HG03342 (cell line): ENCODE results near the gene OSBPL2.

Experiments
- ATAC-seq: cut with Tn5 transposase; IDR thresholded peaks from one replicate; pipeline ENCODE4 v1.9.1; 2021; ENCODE audit warnings: mild to moderate bottlenecking, moderate library complexity; ENCODE audit not compliant: unreplicated experiment

The OSBPL2 gene

GRCh38 chr20:62308102-62308822 is 69.9 kb downstream of the OSBPL2 start:
- no peak for ATAC-seq

- ATAC-seq, result no peak
These were observed 71.0 kb downstream of the OSBPL2 start for GRCh38 chr20:62309198-62309944.

GRCh38 chr20:62309947-62310756 is 71.8 kb downstream of the OSBPL2 start:
- no peak for ATAC-seq

DNA sequence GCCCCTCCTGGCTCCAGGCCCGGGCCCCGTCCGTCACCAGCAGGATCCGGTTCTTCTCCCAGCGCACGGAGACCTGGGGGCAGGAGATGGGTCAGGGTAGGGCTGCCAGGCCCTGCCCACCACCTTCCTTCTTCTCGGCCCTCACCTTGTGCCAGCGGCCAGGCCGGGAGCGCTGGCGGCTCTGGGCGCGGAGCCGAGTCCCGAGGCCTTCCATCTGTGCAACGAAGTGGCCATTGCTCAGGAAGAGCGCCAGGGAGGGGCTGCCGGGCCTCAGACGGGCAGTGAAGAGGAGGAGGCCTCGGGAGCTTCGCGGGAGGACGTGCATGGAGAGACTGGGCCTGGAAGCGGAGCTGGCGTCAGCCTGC is 72.4 kb downstream of the OSBPL2 start:
- no peak for ATAC-seq

DNA sequence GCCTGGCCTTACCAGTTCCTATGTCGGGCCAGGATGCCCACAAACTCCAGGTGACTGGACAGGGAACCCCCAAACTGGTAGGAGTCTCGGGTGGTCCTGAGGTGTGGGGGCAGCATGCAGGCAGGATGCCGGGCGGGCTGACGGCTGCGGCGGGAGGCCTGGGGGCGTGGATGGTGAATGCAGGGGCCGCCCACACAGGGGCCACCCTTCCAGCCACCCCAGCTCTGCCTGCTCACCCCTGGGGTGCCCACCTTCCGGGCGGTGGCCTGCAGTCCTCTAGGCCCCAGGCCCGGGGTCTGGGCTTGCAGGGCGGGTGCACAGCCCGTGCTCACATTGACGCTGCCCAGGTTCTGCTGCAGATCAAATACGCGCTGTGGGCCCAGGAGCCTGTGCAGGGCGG is 72.8 kb downstream of the OSBPL2 start:
- no peak for ATAC-seq

DNA sequence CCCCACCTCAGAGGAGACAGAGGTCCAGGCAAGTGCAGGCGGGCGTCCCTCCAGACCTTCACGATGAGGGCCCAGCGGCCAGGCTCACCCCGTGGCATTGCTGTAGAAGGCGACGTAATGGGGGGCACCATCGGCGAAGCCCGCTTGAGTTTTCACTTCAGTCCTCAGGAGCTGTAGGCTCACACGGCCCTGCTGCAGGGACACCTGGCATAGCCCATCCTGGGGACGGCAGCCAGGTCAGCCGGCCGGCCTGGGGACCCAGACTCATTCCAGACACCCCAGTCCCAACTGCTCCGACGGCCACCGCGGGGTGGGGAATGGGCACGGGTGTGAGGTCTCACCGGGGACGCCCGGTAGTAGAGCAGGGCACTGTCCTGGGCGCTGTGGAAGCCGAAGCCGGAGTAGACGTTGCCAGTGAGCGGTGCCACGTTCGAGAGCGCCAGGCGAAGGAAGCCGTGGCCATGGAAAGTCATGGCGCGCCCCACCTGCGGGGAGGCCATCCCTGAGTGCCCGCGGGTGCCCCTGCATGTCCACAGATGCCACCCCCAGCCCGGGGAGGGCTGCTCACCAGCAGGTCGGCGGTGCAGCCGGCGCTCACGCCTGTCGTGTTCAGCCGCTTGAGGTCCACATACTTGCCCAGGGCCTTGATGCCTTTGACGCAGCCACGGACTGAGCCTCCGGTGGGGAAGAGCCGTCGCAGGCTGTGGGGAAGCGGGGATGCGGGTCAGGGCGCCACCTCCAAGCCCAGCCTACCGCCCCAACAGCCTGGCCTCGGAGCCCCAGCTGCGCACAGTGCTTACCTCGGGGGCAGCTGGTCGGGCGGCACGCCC is 73.7 kb downstream of the OSBPL2 start:
- ATAC-seq, result no peak

DNA sequence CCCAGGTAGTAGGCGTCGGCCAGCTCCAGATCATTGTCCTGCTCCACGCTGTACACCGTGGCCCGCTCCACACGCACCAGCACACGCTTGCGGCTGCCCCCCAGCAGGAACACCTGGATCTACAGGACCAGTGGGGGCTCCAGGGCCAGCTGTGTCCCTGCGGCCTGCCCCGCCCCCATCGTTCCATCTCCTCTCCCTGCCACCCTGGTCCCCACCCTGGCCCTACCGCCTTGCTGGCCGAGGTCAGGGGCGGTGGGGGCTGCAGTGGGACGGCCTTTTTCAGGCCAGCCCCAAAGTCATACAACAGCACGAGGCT is 74.3 kb downstream of the OSBPL2 start:
- no peak for ATAC-seq

DNA sequence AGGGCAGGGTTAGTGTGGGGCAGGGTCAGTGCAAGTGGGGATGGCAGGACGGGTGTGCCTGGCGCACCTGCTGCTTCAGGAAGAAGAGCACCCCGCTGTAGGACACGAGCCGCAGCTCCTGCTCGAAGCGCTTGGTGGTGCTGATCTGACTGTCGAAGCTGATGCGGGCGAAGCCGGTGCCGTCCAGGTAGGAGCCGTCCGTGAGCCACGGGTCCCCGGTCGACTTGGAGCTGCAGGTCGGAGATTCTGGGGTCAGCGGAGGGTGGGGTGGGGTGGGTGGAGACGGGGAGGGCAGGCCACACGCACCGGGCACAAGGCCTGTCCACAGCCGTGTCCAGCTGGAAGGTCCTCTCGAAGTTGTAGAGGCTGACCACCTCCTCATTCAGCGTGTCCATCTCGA is 74.7 kb downstream of the OSBPL2 start:
- no peak for ATAC-seq

DNA sequence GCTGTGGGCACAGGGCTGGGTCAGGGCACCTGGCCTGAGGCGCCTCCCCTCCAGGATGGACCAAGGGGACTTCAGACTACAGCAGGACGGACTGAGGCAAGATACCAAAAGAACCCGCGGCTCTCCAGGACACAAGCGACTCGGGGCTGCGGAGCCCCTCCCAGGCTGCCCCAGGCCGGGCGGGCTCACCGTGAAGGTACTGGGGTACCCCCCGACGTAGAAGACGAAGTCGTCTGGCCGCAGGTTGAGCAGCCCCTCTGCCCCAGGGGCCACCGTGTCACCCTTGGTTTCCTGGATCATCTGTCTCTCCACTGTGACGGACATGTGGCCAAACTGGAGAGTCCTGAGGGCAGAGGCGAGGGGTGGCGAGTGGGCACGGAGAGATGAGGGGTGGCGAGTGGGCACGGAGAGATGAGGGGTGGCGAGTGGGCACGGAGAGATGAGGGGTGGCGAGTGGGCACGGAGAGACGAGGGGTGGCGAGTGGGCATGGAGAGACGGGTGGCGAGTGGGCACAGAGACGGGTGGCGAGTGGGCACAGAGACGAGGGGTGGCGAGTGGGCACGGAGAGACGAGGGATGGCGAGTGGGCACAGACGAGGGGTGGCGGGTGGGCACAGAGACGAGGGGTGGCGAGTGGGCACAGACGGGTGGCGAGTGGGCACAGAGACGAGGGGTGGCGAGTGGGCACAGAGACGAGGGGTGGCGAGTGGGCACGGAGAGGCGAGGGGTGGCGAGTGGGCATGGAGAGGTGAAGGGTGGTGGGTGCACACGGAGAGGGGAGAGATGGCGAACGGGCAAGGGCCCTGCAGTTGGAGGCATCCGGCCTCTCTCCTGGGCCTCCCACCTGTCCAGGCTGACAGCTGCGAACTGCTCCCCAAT is 75.4 kb downstream of the OSBPL2 start:
- no peak for ATAC-seq

DNA sequence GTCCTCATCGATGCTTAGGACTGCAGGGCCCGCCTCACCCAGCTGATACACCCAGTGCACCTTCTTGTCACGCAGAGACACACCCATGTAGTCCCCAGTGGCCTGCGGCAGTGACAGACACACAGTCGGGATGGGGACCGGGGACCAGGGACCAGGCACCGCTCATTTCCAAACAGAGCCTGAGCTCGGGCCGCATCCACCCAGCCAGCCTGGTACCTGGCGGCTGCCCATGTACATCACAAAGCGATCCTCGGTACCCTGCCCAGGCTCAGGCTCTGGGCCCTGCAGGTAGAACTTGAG is 76.0 kb downstream of the OSBPL2 start:
- no peak for ATAC-seq

GRCh38 chr20:62314711-62315302 is 76.5 kb downstream of the OSBPL2 start:
- no peak for ATAC-seq

- no peak for ATAC-seq
These were observed 77.5 kb downstream of the OSBPL2 start for GRCh38 chr20:62315773-62316172.

DNA sequence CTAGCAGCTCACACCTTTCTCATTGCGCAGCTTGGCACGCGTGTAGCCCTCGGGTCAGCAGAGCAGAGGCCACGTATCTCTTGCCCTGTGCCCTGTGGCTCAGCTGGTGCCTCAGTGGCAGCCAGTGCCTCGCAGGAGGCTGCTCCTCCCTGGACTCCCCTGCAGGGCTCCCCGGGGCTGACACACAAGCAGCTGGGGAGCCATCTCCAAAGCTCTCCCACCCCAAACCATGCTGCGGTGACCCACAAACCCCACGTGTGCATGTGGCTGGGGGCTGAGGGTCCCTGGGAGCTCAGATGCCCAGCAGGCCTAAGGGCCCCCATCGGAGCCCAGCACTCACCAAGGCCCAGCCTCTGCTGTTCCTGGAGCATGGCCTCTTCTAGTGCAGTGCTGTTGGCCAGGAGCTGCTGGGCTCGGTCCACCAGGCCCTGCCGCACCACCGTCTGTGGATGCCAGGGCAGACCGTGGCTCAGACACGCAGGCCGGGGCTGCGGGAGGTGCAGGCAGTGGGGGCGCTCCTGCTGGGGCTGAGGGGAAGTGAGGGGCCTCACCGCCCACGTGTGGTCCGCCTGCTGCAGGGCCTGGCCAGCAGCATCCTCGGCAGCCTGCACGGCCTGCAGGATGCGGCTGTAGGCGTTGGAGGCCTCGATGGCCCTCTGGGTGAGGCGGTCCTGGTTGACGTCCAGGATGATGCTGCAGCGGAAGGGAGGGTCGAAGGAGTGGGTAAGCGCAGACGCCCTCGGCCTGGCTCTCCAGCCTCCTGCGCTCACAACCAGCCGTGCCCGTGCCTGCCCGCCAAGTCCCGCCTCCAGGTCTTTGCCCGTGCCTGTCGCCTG is 78.2 kb downstream of the OSBPL2 start:
- ATAC-seq, result no peak

GRCh38 chr20:62317167-62317655 is 78.9 kb downstream of the OSBPL2 start:
- no peak for ATAC-seq

DNA sequence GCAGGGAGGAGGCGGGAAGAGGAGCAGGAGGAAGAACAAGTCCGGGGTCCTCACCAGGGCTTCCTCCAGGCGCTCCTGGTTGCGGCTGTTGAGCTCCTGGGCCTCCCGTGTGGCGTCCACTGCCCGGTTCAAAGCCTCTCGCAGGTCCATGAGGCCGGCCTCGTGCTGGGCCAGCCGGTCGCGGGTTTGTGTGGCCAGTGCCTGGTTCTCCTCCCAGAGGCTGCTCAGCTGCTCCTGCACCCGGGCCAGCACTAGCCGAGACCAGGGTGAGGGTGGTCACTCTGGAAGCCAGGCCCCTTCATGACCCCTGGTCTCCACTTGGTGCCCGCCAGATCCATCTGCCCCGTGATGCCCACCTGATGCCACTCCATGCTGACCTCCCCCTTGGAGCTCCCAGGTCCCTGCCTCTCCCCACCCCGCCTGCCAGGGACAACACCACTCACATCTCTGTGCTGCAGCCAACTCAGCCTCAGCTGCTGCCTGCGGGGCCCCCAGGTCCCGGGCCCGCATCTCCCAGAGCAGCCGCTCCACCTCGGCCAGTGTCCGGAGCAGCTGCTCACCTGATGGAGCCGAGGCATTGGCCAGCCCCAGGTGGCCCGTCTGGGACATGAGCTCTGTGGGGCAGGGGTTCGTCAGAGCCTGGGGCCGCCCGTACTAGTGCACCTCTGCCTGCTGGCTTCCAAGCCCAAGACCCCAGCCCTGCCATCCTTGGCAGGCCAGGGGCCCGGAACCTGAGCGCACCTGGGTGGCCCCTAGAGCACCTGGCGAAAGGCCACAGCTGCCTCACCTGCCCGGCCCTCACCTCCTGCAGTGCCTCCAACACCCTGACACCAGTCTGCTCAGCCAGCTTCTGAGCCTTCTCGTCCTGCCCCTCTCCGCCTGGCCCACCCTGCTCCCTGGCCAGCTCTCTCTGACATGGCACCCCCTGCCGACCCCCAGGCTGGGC is 80.4 kb downstream of the OSBPL2 start:
- no peak for ATAC-seq

DNA sequence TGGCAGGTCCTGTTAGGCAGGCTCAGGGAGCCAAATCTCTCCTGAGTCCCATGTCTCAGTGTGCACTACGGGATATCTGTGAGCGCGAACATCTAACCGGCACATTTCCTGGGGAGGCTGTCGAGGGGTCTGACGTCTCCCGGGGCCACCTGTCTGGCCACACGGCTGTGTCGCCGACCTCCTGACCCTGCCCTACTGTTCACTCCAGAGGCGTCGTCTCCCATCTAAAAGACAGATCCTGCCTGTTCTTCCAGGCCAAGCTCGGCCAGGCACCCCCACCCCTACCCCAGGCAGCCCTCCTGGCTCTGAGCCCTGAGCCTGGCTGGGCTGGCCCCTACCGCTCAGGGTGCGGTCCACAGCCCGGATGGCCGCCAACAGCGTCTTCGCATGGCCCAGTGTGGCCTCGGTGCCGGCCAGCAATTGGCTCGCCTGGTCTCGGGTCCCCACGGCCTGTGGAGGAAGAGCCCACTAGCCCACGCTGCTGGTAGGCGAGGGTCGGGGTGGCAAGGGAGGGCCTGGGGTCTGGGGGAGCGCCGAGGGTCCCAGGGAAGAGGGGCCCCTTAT is 81.1 kb downstream of the OSBPL2 start:
- ATAC-seq, result no peak

- no peak for ATAC-seq
These were observed 82.4 kb downstream of the OSBPL2 start for GRCh38 chr20:62320581-62321354.
